Astrocyte (in vitro differentiated cells and primary cell): ENCODE results near the gene ARHGAP23. TPM values are rescaled to one million over a fixed set of nuclear protein-coding genes. Genes with fewer than 3 reads are reported as not detected.
A peak's percentile ranks its signal among the peaks of the same experiment; 100 is the strongest.

Source experiments
- DNase-seq: peaks from one replicate; pipeline ENCODE4 v3.0.0-alpha.2; 2010; ENCODE audit warnings: low read depth
- FAIRE-seq: peaks from 2 replicates; lab custom pipeline; 2011; peaks lifted over from hg19 to GRCh38; lab: Jason Lieb, UNC
- H2AFZ ChIP-seq: 2 replicates; pipeline ENCODE4 v1.6.0; 2012; ENCODE audit warnings: low read depth, low read length, inconsistent platforms
- H3K27ac ChIP-seq: 2 replicates; pipeline ENCODE4 v1.5.1; 2011; ENCODE audit warnings: low read depth, low read length, inconsistent platforms
- H3K27me3 ChIP-seq: 2 replicates; pipeline ENCODE4 v1.6.0; 2011; ENCODE audit warnings: low read length, inconsistent platforms; ENCODE audit not compliant: insufficient read depth
- H3K36me3 ChIP-seq: 2 replicates; pipeline ENCODE4 v1.5.1; 2011; ENCODE audit warnings: low read length, inconsistent platforms; ENCODE audit not compliant: insufficient read depth
- H3K4me1 ChIP-seq: 2 replicates; pipeline ENCODE4 v1.5.1; 2011; ENCODE audit warnings: low read length, inconsistent platforms; ENCODE audit not compliant: insufficient read depth
- H3K4me2 ChIP-seq: 2 replicates; pipeline ENCODE4 v1.6.0; 2012; ENCODE audit warnings: low read length, inconsistent platforms
- H3K4me3 ChIP-seq: 2 replicates; pipeline ENCODE4 v1.5.1; 2011; ENCODE audit warnings: low read depth, mild to moderate bottlenecking, low read length, inconsistent platforms; ENCODE audit not compliant: insufficient read depth
- H3K79me2 ChIP-seq: 2 replicates; pipeline ENCODE4 v1.6.0; 2012; ENCODE audit warnings: mild to moderate bottlenecking, low read length, inconsistent platforms; ENCODE audit not compliant: insufficient read depth
- H3K9ac ChIP-seq: 2 replicates; pipeline ENCODE4 v1.6.0; 2012; ENCODE audit warnings: mild to moderate bottlenecking, low read length, inconsistent platforms
- H3K9me3 ChIP-seq: 2 replicates; pipeline ENCODE4 v1.5.1; 2012; ENCODE audit warnings: low read depth, mild to moderate bottlenecking, low read length, inconsistent platforms; ENCODE audit not compliant: insufficient read depth
- H4K20me1 ChIP-seq: 2 replicates; pipeline ENCODE4 v1.6.0; 2012; ENCODE audit warnings: low read length, inconsistent platforms; ENCODE audit not compliant: insufficient read depth
- H3K27ac Mint-ChIP-seq: one replicate; pipeline ENCODE4 v1.8.0; 2021; ENCODE audit warnings: mild to moderate bottlenecking, mixed read lengths; ENCODE audit not compliant: unreplicated experiment
- H3K27me3 Mint-ChIP-seq: one replicate; pipeline ENCODE4 v1.8.0; 2021; ENCODE audit warnings: low read depth, mixed read lengths; ENCODE audit not compliant: unreplicated experiment
- H3K36me3 Mint-ChIP-seq: one replicate; pipeline ENCODE4 v1.8.0; 2021; ENCODE audit warnings: low read depth, mixed read lengths; ENCODE audit not compliant: unreplicated experiment
- H3K4me1 Mint-ChIP-seq: one replicate; pipeline ENCODE4 v1.8.0; 2021; ENCODE audit warnings: low read depth, mixed read lengths; ENCODE audit not compliant: unreplicated experiment
- H3K4me3 Mint-ChIP-seq: one replicate; pipeline ENCODE4 v1.8.0; 2021; ENCODE audit warnings: mild to moderate bottlenecking, moderate library complexity, mixed read lengths; ENCODE audit not compliant: unreplicated experiment
- H3K9me3 Mint-ChIP-seq: one replicate; pipeline ENCODE4 v1.8.0; 2021; ENCODE audit warnings: mild to moderate bottlenecking, mixed read lengths; ENCODE audit not compliant: unreplicated experiment
- EZH2 ChIP-seq: IDR thresholded peaks from 2 replicates; pipeline ENCODE4 v1.6.1; 2012; ENCODE audit warnings: mild to moderate bottlenecking, low read length, inconsistent platforms; ENCODE audit not compliant: insufficient read depth
- total RNA-seq: library from RNA; stranded (reverse); gene quantifications from 2 replicates; pipeline ENCODE4 v1.2.1, GENCODE V29; 2021
- TF ChIP-seq, protein P1 (sequence below): IDR thresholded peaks from 2 replicates; pipeline ENCODE4 v1.5.1; 2011; ENCODE audit warnings: low read depth, mild to moderate bottlenecking, inconsistent platforms, low read length, moderate library complexity; ENCODE audit not compliant: insufficient read depth

Gene ARHGAP23
- total RNA-seq, 1 donor from 2014 or later = 118 TPM

DNA sequence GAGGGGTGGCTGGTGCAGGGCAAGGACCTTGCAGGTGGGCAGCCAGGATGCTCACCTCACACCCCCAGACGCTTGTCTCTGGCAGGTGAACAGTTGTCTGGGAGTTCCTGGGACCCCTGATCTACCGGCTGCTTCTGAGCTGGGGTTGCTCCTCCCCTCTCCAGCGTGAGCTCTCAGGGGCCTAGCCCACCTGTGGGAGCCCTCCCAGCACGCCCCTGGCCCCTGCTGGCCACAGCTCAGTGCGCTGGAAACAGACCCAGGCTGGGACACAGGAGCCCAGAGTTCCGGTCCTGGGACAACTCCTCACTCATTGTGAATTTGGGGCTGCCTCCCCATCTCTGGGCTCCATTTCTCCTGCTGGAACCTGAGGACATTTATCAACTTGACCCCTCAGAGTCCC is 30.3 kb downstream of the ARHGAP23 start:
- Histone ChIP-seq H3K9ac (no peak overlapping the region), H2AFZ (no peak overlapping the region), H3K27ac (no peak overlapping the region), H3K36me3 (peaks cover 14% of the 10 kb centered on the region), H3K4me2 (no peak overlapping the region), H3K27me3 (no peaks in the 10 kb centered on the region), H3K9me3 (no peaks in the 10 kb centered on the region), H3K79me2 (peaks cover 82% of the 10 kb centered on the region), H4K20me1 (peaks cover 89% of the 10 kb centered on the region), H3K4me1 (peaks cover 28% of the 10 kb centered on the region), H3K4me3 (no peak overlapping the region)
- peaks cover 14% of the 10 kb centered on the region for H3K36me3 Mint-ChIP-seq
- H3K4me1 Mint-ChIP-seq = peaks cover 30% of the 10 kb centered on the region
- DNase-seq (no peak), FAIRE-seq (no peak)
- no peak overlapping the region for H3K27ac Mint-ChIP-seq
- H3K27me3 Mint-ChIP-seq = no peaks in the 10 kb centered on the region
- peaks cover 1% of the 10 kb centered on the region for H3K9me3 Mint-ChIP-seq
- H3K4me3 Mint-ChIP-seq = no peak overlapping the region
- TF ChIP-seq, protein P1, sequence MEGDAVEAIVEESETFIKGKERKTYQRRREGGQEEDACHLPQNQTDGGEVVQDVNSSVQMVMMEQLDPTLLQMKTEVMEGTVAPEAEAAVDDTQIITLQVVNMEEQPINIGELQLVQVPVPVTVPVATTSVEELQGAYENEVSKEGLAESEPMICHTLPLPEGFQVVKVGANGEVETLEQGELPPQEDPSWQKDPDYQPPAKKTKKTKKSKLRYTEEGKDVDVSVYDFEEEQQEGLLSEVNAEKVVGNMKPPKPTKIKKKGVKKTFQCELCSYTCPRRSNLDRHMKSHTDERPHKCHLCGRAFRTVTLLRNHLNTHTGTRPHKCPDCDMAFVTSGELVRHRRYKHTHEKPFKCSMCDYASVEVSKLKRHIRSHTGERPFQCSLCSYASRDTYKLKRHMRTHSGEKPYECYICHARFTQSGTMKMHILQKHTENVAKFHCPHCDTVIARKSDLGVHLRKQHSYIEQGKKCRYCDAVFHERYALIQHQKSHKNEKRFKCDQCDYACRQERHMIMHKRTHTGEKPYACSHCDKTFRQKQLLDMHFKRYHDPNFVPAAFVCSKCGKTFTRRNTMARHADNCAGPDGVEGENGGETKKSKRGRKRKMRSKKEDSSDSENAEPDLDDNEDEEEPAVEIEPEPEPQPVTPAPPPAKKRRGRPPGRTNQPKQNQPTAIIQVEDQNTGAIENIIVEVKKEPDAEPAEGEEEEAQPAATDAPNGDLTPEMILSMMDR = no peak
- TF ChIP-seq EZH2 = no peak

DNA sequence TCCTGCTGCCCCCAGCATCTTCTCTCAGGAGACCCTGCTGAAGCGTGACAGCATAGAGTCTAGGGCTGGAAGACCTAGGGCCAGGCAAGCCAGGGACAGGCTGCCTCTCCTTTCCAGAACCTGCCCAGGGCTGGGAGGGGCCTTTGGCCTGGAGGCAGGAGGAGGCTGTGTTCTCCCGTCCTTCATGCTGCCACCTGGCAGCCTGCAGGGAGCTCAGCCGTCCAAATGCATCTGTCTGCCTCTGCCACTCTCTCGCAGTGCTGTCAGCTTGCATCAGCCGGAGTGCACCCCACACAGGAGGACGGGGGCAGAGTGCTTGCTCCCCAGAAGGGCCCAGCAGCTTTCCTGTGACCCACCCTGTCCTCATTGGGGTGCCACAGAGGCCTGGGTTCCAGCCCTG is 31.3 kb downstream of the ARHGAP23 start:
- peaks cover 18% of the 10 kb centered on the region for H3K36me3 ChIP-seq
- H3K79me2 ChIP-seq = peaks cover 86% of the 10 kb centered on the region
- H3K9me3 ChIP-seq = no peaks in the 10 kb centered on the region
- Mint-ChIP-seq H3K27ac (no peak overlapping the region), H3K4me3 (no peak overlapping the region), H3K4me1 (peaks cover 33% of the 10 kb centered on the region), H3K9me3 (peaks cover 1% of the 10 kb centered on the region), H3K36me3 (peaks cover 17% of the 10 kb centered on the region), H3K27me3 (no peaks in the 10 kb centered on the region)
- peaks cover 31% of the 10 kb centered on the region for H3K4me1 ChIP-seq
- no peak for TF ChIP-seq EZH2
- TF ChIP-seq, protein P1 = no peak
- no peak overlapping the region for H2AFZ ChIP-seq
- DNase-seq (no peak), FAIRE-seq (no peak)
- no peak overlapping the region for H3K4me2 ChIP-seq
- peaks cover 94% of the 10 kb centered on the region for H4K20me1 ChIP-seq
- H3K4me3 ChIP-seq = no peak overlapping the region
- H3K27me3 ChIP-seq = no peaks in the 10 kb centered on the region
- no peak overlapping the region for H3K9ac ChIP-seq
- no peak overlapping the region for H3K27ac ChIP-seq

GRCh38 chr17:38460082-38460715 is 31.9 kb downstream of the ARHGAP23 start:
- H3K27ac Mint-ChIP-seq = peak overlapping the region; percentile 84
- FAIRE-seq = no peak
- peaks cover 82% of the 10 kb centered on the region for H3K79me2 ChIP-seq

More at GRCh38 chr17:38460082-38460715, 31.9 kb downstream of the ARHGAP23 start:
- peaks cover 18% of the 10 kb centered on the region for H3K36me3 ChIP-seq
- Mint-ChIP-seq H3K4me3 (peak overlapping the region; percentile 2), H3K9me3 (peaks cover 1% of the 10 kb centered on the region), H3K36me3 (peaks cover 19% of the 10 kb centered on the region), H3K4me1 (peaks cover 31% of the 10 kb centered on the region), H3K27me3 (no peaks in the 10 kb centered on the region)
- no peak overlapping the region for H3K4me3 ChIP-seq
- TF ChIP-seq EZH2 = no peak
- TF ChIP-seq, protein P1 = no peak
- no peaks in the 10 kb centered on the region for H3K27me3 ChIP-seq
- H3K9me3 ChIP-seq = no peaks in the 10 kb centered on the region
- no peak for DNase-seq
- no peak overlapping the region for H3K27ac ChIP-seq
- no peak overlapping the region for H3K9ac ChIP-seq
- no peak overlapping the region for H2AFZ ChIP-seq
- H3K4me2 ChIP-seq = no peak overlapping the region
- H3K4me1 ChIP-seq = peaks cover 30% of the 10 kb centered on the region
- H4K20me1 ChIP-seq = peaks cover 87% of the 10 kb centered on the region
